T-cell (primary cell): Measurements from ENCODE around the gene BTN2A1. TPM values are rescaled to one million over a fixed set of nuclear protein-coding genes. Genes with fewer than 3 reads are reported as not detected.

ENCODE experiments used
- ATAC-seq, 4 experiments: fragments of 200-7000 bp in 3 of 4; fragments of 150-1000 bp in 1 of 4; cut with Tn5 transposase; replicated peaks in 1 of 4; 1 replicate in 3 of 4; 2 replicates in 1 of 4; pipeline ENCODE4 v1.10.0; 2021; ENCODE audit warnings: moderate library complexity in 3 of 4, mild to moderate bottlenecking in 2 of 4, moderate number of reproducible peaks in 1 of 4
- CTCF ChIA-PET, 2 donors: fragments of 300-600 bp; sonication (Branson Sonifier 250); formaldehyde crosslinking; loops; one replicate each; lab custom pipeline; 2022; ENCODE audit warnings: antibody characterized with exemption in 2 of 2; lab: Charles Lee
- POLR2A ChIA-PET, 2 donors: fragments of 300-600 bp; sonication (Branson Sonifier 250); formaldehyde crosslinking; loops; one replicate each; lab custom pipeline; 2022; ENCODE audit warnings: antibody characterized with exemption in 2 of 2; lab: Charles Lee
- DNase-seq, 35 experiments: peaks; one replicate each; pipeline versions ENCODE4 v3.0.0 to v3.0.0-alpha.2; 2013 to 2023
- H3K27ac ChIP-seq: one replicate; pipeline ENCODE4 v1.5.1; 2013; ENCODE audit warnings: low read length
- H3K27me3 ChIP-seq, 2 experiments: replicated peaks in 1 of 2; 1 replicate in 1 of 2; 2 replicates in 1 of 2; pipeline versions ENCODE4 v1.6.1 to v1.7.0; 2013; ENCODE audit warnings: low read length in 1 of 2, mixed read lengths in 1 of 2; ENCODE audit not compliant: control insufficient read depth in 2 of 2, insufficient read depth in 2 of 2; ENCODE audit errors: extremely low read depth in 1 of 2
- H3K36me3 ChIP-seq, 2 donors: 1 replicate in 1 of 2; 2 replicates in 1 of 2; pipeline versions ENCODE4 v1.6.1 to v1.7.0; 2013; ENCODE audit warnings: low read length in 1 of 2; ENCODE audit not compliant: control insufficient read depth in 2 of 2, insufficient read depth in 1 of 2; ENCODE audit errors: extremely low read depth in 1 of 2
- H3K4me1 ChIP-seq, 2 experiments: 1 replicate in 1 of 2; 2 replicates in 1 of 2; pipeline versions ENCODE4 v1.6.1 to v1.7.0; 2013; ENCODE audit warnings: low read length in 2 of 2, mixed read lengths in 1 of 2; ENCODE audit not compliant: insufficient read depth in 2 of 2, control insufficient read depth in 1 of 2; ENCODE audit errors: extremely low read depth in 1 of 2
- H3K4me3 ChIP-seq, 2 donors: 1 replicate in 1 of 2; 2 replicates in 1 of 2; pipeline versions ENCODE4 v1.5.1 to v1.7.0; 2013; ENCODE audit warnings: mild to moderate bottlenecking in 2 of 2, low read length in 1 of 2, moderate library complexity in 1 of 2; ENCODE audit not compliant: control insufficient read depth in 1 of 2; ENCODE audit errors: extremely low read depth in 1 of 2
- H3K9me3 ChIP-seq: 2 replicates; pipeline ENCODE4 v1.7.0; 2013
- H3K27ac Mint-ChIP-seq, 2 donors: one replicate each; pipeline ENCODE4 v1.8.0; 2020 to 2021; ENCODE audit warnings: mild to moderate bottlenecking in 2 of 2, mixed read lengths in 2 of 2
- H3K27me3 Mint-ChIP-seq, 2 donors: one replicate each; pipeline ENCODE4 v1.8.0; 2021 to 2022; ENCODE audit warnings: mixed read lengths in 2 of 2
- H3K36me3 Mint-ChIP-seq: one replicate; pipeline ENCODE4 v1.8.0; 2021; ENCODE audit warnings: mixed read lengths
- H3K4me1 Mint-ChIP-seq, 3 donors: one replicate each; pipeline ENCODE4 v1.8.0; 2020 to 2022; ENCODE audit warnings: mixed read lengths in 3 of 3, mild to moderate bottlenecking in 1 of 3
- H3K4me3 Mint-ChIP-seq, 3 donors: one replicate each; pipeline ENCODE4 v1.8.0; 2020 to 2022; ENCODE audit warnings: mild to moderate bottlenecking in 3 of 3, mixed read lengths in 3 of 3, moderate library complexity in 3 of 3
- H3K9me3 Mint-ChIP-seq, 3 donors: one replicate each; pipeline ENCODE4 v1.8.0; 2020 to 2022; ENCODE audit warnings: mixed read lengths in 3 of 3
- WGBS: methylation state at CpG from one replicate; pipeline ENCODE4 v1.1.5; 2013; ENCODE audit warnings: missing lambda C conversion rate; ENCODE audit not compliant: insufficient coverage; 5-methylcytosine and 5-hydroxymethylcytosine counted together
- total RNA-seq, 35 experiments: library from RNA in 6 of 35; stranded (reverse) in 6 of 35; fragments of 120-200 nt in 1 of 35; gene quantifications; one replicate each; pipeline versions ENCODE4 v1.2.1 to v1.2.4 and lab custom pipeline; 2013 to 2026

Gene BTN2A1
- total RNA-seq, 5 donors from 2014 or later (not counting 1 experiment from before 2014, with no cell fraction given) = 36.1 to 53.4 (median 47.9) TPM

DNA sequence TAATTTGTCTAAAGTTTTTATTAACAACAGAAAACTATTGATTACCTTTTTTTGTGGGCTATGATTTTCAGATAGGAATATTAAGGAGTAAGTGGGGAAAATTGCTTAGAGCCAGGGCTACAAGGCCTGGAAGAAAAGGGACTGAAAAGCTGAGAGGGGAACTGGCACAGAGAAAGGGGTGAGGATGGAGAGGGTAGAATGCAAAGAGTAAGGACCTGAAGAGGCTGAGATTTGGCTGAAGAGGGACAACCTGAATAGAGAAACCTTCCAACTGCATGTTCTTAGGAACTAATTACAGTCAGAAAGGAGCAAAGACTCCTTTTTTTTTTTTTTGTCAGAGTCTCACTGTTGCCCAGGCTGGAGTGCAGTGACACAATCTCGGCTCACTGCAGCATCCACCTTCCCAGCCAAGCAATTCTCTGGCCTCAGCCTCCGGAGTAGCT, 16.7 kb downstream of the BTN2A1 start:
- peak overlapping the region; percentile 44 to 52 for H3K4me3 ChIP-seq
- peak in 2 of 4 experiments; percentile 4 to 17 for ATAC-seq
- Mint-ChIP-seq H3K9me3 (peaks cover 6 to 9% (median 7%) of the 10 kb centered on the region in 3 donors), H3K27ac (peak overlapping the region; percentile 100), H3K36me3 (no peaks in the 10 kb centered on the region), H3K4me3 (peak overlapping the region; percentile 88 to 99 (median 97)), H3K4me1 (peaks cover 65 to 68% (median 66%) of the 10 kb centered on the region in 3 donors), H3K27me3 (no peaks in the 10 kb centered on the region)
- peak in 1 of 35 experiments; percentile 4 for DNase-seq
- POLR2A ChIA-PET = interaction anchor here (0.6 to 1.8 kb wide), 23 partner anchors 13 to 1540 kb away, joined by 3 to 13 read pairs (median 4); partner anchors contain the start of gene HMGN4 (in 1 of the 2)
- peaks cover 0 to 3% of the 10 kb centered on the region in 2 donors for H3K36me3 ChIP-seq
- H3K27ac ChIP-seq = peak overlapping the region; percentile 90
- H3K9me3 ChIP-seq = no peaks in the 10 kb centered on the region
- peaks cover 25 to 43% of the 10 kb centered on the region in 2 experiments for H3K4me1 ChIP-seq
- CTCF ChIA-PET = interaction anchor here in 1 of 2 donors (0.6 to 1.9 kb wide), 20 partner anchors 10 to 382 kb away, joined by 3 to 9 read pairs (median 5); partner anchors contain the start of gene HMGN4
- H3K27me3 ChIP-seq = no peaks in the 10 kb centered on the region
- WGBS = no CpG with 5 or more reads among the region's 2 CpGs

DNA sequence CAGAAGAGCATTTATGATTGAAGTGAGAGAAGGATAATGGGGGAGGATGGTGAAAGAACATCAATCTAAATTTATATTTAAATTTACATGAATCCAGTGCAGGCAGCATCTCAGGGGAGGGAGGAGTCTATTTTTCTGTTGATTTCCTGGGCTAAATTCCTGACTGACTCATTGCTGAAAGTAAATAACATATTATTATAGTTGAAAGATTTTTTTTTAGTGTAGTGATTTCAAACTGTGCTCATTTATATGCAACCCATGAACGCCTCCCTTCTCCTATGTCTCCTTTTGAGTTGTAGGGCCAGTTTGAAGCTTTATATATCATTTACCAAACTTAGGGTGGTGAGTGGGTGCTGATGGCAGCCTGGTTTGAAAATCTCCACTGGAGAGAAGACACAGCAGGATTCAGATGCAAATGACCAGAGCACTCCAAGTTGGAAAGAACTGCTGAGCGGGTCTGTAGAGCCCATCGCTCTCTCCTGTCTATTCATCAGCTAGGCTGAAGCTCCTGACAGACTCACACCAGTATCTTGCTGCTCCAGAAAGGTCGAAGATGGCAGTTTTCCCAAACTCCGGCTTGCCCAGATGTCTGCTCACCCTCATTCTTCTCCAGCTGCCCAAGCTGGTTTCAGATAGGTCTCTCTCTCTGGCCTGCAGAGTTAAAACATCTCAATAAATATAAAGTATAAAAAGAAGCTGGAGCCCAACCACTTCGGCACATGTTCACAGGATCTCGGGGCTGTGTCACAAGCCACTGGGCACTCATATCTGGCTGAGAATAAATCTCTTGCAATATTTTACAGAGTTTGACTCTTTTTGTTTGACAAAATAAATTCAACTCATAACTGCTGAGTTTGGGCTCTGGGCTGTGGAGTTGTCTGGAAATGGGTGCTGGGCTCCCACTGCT, 18.3 kb downstream of the BTN2A1 start:
- H3K9me3 ChIP-seq = no peaks in the 10 kb centered on the region
- Mint-ChIP-seq H3K4me1 (peaks cover 66 to 70% (median 67%) of the 10 kb centered on the region in 3 donors), H3K36me3 (no peaks in the 10 kb centered on the region), H3K9me3 (peaks cover 6 to 9% (median 7%) of the 10 kb centered on the region in 3 donors), H3K4me3 (peak overlapping the region in 1 of 3 donors; percentile 88), H3K27me3 (no peaks in the 10 kb centered on the region), H3K27ac (peak overlapping the region; percentile 100)
- H3K27ac ChIP-seq = peak overlapping the region; percentile 90
- DNase-seq (no peak), ATAC-seq (no peak)
- H3K27me3 ChIP-seq = no peaks in the 10 kb centered on the region
- H3K4me3 ChIP-seq = no peak overlapping the region
- H3K4me1 ChIP-seq = peaks cover 25 to 43% of the 10 kb centered on the region in 2 experiments
- 80% methylated on average over 2 of the region's 7 CpGs for WGBS
- CTCF ChIA-PET = interaction anchor here in 1 of 2 donors (0.7 kb wide), 2 partner anchors 26 to 119 kb away, joined by 3 read pairs; no protein-coding TSS in a partner anchor
- POLR2A ChIA-PET = interaction anchor here in 1 of 2 donors (0.5 kb wide), 2 partner anchors 40 to 339 kb away, joined by 10 to 12 read pairs; no protein-coding TSS in a partner anchor
- H3K36me3 ChIP-seq = peaks cover 0 to 3% of the 10 kb centered on the region in 2 donors

DNA sequence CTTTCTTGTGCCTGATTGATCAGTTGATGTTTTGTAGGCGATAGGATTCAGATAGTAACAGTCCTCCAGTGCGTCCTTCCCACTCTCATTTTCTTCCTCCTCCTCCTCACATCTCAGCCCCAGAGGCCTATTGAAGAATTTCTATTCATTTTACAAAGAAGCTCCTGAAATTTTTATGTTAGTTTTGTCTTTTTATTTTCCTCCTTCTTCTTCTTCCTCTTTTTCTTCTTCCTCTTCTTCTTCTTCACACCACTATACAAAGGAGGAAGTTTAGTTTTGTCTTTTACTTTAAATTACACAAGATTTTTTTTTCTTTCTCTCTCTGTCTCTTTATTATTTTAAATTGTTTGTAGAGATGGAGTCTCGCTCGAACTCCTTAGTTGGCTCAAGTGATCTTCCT, 19.1 kb downstream of the BTN2A1 start:
- no peaks in the 10 kb centered on the region for H3K9me3 ChIP-seq
- ATAC-seq (no peak), DNase-seq (no peak)
- H3K27me3 ChIP-seq = no peaks in the 10 kb centered on the region
- peaks cover 0 to 3% (median 2%) of the 10 kb centered on the region in 3 donors for H3K9me3 Mint-ChIP-seq
- peak overlapping the region; percentile 89 to 100 for H3K27ac Mint-ChIP-seq
- WGBS = no CpG with 5 or more reads among the region's 4 CpGs
- ChIA-PET POLR2A (interaction anchor here in 1 of 2 donors (0.7 kb wide), 1 partner anchor 1325 kb away, joined by 3 read pairs; no protein-coding TSS in a partner anchor), CTCF (interaction anchor here in 1 of 2 donors (0.7 kb wide), 1 partner anchor 27 kb away, joined by 3 read pairs; no protein-coding TSS in a partner anchor)
- H3K36me3 Mint-ChIP-seq = no peaks in the 10 kb centered on the region
- H3K27ac ChIP-seq = peak overlapping the region; percentile 90
- H3K27me3 Mint-ChIP-seq = no peaks in the 10 kb centered on the region
- H3K4me3 ChIP-seq = no peak overlapping the region
- H3K4me1 Mint-ChIP-seq = peaks cover 60 to 73% (median 62%) of the 10 kb centered on the region in 3 donors
- H3K4me3 Mint-ChIP-seq = peak overlapping the region; percentile 17 to 88 (median 21)
- peaks cover 0 to 1% of the 10 kb centered on the region in 2 donors for H3K36me3 ChIP-seq
- H3K4me1 ChIP-seq = peaks cover 25 to 43% of the 10 kb centered on the region in 2 experiments

DNA sequence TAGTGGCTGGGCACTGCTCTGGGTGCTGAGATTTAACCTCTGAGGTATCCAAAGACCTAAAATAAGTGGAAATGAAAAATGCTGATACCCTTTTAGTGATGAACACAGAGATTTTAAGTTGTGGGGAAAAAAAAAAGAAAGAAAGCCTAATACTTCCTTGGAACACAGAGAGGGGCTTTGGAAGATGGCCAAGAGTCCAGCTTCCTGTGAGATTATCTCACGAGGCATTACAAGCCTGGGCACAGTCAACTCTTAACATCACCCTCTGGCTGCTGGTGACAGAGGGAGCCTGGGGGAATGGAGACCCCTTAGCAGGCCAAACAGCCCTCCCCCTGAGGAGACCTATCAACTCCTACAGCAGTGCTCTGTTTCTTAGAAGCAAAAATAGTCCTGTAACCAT, 19.7 kb downstream of the BTN2A1 start:
- DNase-seq (no peak), ATAC-seq (no peak)
- H3K4me3 ChIP-seq = no peak overlapping the region
- H3K27ac Mint-ChIP-seq = peak overlapping the region; percentile 89 to 100
- H3K27me3 Mint-ChIP-seq = no peaks in the 10 kb centered on the region
- no CpG with 5 or more reads among the region's 1 CpG for WGBS
- no peaks in the 10 kb centered on the region for H3K36me3 ChIP-seq
- ChIA-PET POLR2A (interaction anchor here in 1 of 2 donors (0.7 kb wide), 1 partner anchor 1325 kb away, joined by 3 read pairs; no protein-coding TSS in a partner anchor), CTCF (no interaction called here)
- no peaks in the 10 kb centered on the region for H3K9me3 ChIP-seq
- peaks cover 0 to 3% (median 0%) of the 10 kb centered on the region in 3 donors for H3K9me3 Mint-ChIP-seq
- no peaks in the 10 kb centered on the region for H3K36me3 Mint-ChIP-seq
- H3K27me3 ChIP-seq = no peaks in the 10 kb centered on the region
- H3K4me1 Mint-ChIP-seq = peaks cover 57 to 72% (median 59%) of the 10 kb centered on the region in 3 donors
- peak overlapping the region in 1 of 3 donors; percentile 88 for H3K4me3 Mint-ChIP-seq
- H3K4me1 ChIP-seq = peaks cover 25 to 42% of the 10 kb centered on the region in 2 experiments
- peak overlapping the region; percentile 35 for H3K27ac ChIP-seq

DNA sequence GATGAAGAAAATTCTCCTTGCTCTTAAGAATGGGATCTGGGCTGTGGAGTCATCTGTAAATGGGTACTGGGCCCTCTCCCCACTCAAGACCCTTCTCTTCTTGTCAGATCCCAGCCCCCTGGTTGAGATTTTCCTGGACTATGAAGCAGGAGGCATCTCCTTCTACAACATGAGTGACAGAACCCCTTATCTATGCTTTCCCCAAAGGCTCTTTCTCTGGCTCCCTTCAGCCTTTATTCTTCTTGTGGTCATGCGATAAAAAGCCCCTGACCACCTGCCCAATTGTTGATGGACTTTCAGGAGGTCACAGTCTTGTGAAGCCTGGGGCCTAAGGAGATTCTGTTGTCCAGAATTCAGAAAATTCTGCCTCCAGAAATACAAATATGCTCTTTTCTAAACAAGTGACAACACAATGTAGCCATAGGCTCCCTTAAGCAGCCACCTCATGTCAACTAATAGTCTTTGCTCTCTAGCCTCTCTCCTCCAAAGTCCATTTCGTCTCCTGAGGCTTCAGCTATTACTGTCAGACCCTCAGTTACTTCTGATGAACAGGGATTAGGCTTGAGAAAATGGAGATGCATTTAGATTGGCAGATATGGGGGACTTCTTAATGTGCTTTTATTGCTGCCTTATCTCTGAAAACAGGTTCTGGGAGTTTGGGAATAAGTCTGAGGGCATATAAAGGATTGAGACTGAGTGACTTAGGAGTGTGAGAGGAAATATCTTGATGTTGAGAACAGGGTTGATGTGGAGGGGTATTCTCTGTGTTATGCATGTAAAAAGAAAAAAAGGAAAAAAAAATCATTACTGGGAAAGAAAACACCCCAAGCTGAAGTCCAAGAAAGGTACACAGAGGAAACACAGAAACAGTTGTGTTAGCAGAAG, 20.6 kb downstream of the BTN2A1 start:
- Histone ChIP-seq H3K4me3 (no peak overlapping the region), H3K4me1 (peaks cover 18 to 34% of the 10 kb centered on the region in 2 experiments), H3K9me3 (no peaks in the 10 kb centered on the region), H3K27ac (peak overlapping the region; percentile 35), H3K27me3 (no peaks in the 10 kb centered on the region), H3K36me3 (no peaks in the 10 kb centered on the region)
- CTCF ChIA-PET = no interaction called here
- no peak overlapping the region for H3K4me3 Mint-ChIP-seq
- WGBS = 100% methylated on average over 1 of the region's 2 CpGs
- H3K4me1 Mint-ChIP-seq = peaks cover 48 to 63% (median 50%) of the 10 kb centered on the region in 3 donors
- ATAC-seq (no peak), DNase-seq (no peak)
- no peaks in the 10 kb centered on the region for H3K36me3 Mint-ChIP-seq
- POLR2A ChIA-PET = interaction anchor here in 1 of 2 donors (1.4 kb wide), 1 partner anchor 55 kb away, joined by 7 read pairs; no protein-coding TSS in a partner anchor
- H3K27me3 Mint-ChIP-seq = no peaks in the 10 kb centered on the region
- peak overlapping the region; percentile 89 to 100 for H3K27ac Mint-ChIP-seq
- no peaks in the 10 kb centered on the region for H3K9me3 Mint-ChIP-seq
